ENCODE data around the gene ATG2B. TPM values are rescaled to one million over a fixed set of nuclear protein-coding genes. Genes with fewer than 3 reads are reported as not detected.

Gene ATG2B
- total and polyA plus RNA-seq, 2 experiments from 2014 or later = 3.9 to 18.2 TPM

DNA sequence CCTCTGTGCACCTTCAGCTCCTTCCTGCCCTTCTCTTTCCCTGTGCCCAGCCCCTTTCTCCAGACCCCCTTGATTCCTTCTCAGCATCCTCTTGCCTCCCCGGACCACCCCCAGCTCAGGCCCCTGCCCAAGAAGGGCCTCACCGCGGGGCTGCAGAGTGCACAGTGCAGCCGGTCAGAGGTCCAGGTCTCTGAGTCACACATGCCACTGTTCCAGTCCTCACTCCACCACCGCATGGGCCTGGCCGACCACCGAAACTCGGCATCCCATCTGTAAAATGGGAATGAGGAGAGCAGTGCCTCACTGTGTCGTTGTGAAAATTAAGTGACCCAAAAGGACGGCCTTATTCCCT lies 93.8 kb downstream of the ATG2B start:
- Histone ChIP-seq H3K36me3 (no peaks in the 10 kb centered on the region), H3K4me3 (no peak overlapping the region), H3K27me3 (no peaks in the 10 kb centered on the region), H3K27ac (no peak overlapping the region), H3K9me3 (ENCODE audit: low read depth) (no peaks in the 10 kb centered on the region), H3K4me1 (ENCODE audit: low read depth) (peaks cover 5% of the 10 kb centered on the region)
- TF ChIP-seq, protein P1, sequence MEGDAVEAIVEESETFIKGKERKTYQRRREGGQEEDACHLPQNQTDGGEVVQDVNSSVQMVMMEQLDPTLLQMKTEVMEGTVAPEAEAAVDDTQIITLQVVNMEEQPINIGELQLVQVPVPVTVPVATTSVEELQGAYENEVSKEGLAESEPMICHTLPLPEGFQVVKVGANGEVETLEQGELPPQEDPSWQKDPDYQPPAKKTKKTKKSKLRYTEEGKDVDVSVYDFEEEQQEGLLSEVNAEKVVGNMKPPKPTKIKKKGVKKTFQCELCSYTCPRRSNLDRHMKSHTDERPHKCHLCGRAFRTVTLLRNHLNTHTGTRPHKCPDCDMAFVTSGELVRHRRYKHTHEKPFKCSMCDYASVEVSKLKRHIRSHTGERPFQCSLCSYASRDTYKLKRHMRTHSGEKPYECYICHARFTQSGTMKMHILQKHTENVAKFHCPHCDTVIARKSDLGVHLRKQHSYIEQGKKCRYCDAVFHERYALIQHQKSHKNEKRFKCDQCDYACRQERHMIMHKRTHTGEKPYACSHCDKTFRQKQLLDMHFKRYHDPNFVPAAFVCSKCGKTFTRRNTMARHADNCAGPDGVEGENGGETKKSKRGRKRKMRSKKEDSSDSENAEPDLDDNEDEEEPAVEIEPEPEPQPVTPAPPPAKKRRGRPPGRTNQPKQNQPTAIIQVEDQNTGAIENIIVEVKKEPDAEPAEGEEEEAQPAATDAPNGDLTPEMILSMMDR (IDR thresholded peaks at IDR 0.05; ENCODE audit: low read depth, low read length) = no peak
- DNase-seq (ENCODE audit: low read depth in 1 of 2, low spot score in 1 of 2) = no peak

DNA sequence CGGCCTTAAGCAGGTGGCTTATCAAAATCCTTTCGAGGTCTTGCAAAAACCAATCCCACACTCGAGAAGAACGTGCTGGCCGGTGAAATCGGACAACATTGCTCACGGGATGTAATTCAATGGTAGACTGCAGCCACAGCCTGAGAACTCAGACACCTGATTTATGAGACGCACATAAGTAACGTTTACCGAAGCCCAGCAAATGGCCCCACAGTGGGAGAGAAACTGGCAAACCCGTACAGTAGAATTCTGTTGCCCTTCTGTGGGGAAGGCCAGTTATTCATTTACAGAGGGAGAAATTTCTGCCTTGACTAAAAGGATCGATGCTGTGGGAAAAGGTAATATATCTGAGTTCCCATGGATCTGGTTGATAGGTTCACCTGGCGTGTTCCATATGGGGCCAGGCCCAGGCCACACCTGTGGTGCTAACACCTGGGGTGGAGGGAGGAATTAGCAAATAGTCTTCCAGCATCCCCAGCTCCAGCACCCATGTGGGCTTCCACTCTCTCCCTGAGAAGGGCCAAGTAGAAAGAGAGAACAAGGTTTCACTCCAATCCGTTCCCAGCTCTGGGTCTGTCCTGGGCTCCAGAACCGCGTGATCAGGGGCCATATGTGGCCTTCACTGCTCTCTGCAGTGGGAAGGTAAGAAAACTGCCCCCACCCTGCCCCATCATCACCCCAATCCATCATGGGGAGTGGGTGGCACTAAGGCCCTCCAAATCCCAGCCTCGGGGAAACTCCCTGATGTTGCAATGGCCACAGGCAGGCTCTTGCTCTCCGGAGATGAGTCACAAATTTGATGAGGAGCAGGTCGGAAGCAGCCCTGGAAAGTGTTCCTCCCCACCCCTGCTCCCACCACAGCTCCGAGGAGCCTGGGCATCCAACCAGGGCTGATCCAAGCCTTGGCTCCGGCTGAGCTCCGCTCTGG lies 94.4 kb downstream of the ATG2B start:
- DNase-seq (ENCODE audit: low read depth in 1 of 2, low spot score in 1 of 2) = peak in 1 of 2 donors; percentile 95
- no peak overlapping the region for H3K4me3 ChIP-seq
- no peaks in the 10 kb centered on the region for H3K9me3 ChIP-seq (ENCODE audit: low read depth)
- TF ChIP-seq, protein P1 (IDR thresholded peaks at IDR 0.05; ENCODE audit: low read depth, low read length) = no peak
- H3K27me3 ChIP-seq = no peaks in the 10 kb centered on the region
- H3K4me1 ChIP-seq (ENCODE audit: low read depth) = no peaks in the 10 kb centered on the region
- H3K27ac ChIP-seq = no peak overlapping the region
- no peaks in the 10 kb centered on the region for H3K36me3 ChIP-seq

DNA sequence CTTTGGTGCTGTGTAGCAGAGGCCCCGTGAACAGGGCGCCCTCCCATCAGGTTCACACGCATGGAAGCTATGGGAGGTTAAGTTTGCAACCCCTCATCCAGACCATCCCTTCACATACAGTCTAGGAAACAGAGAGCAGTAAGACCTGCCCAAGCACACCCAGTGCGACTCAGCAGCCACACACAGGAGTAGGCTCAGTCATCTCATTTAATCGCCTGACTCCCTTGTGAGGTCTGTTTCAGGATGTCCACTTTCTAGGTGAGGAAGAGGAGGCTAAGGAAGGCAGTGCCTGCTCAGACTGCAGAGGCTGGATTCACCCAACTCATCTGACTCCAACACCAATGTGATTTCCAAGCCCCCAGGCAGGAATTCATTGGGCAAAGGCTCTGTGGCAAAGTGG lies 95.2 kb downstream of the ATG2B start:
- Histone ChIP-seq H3K27me3 (no peaks in the 10 kb centered on the region), H3K4me1 (ENCODE audit: low read depth) (no peaks in the 10 kb centered on the region), H3K4me3 (no peak overlapping the region), H3K9me3 (ENCODE audit: low read depth) (no peaks in the 10 kb centered on the region), H3K27ac (no peak overlapping the region), H3K36me3 (no peaks in the 10 kb centered on the region)
- DNase-seq (ENCODE audit: low read depth in 1 of 2, low spot score in 1 of 2) = no peak
- TF ChIP-seq, protein P1 (IDR thresholded peaks at IDR 0.05; ENCODE audit: low read depth, low read length) = no peak

DNA sequence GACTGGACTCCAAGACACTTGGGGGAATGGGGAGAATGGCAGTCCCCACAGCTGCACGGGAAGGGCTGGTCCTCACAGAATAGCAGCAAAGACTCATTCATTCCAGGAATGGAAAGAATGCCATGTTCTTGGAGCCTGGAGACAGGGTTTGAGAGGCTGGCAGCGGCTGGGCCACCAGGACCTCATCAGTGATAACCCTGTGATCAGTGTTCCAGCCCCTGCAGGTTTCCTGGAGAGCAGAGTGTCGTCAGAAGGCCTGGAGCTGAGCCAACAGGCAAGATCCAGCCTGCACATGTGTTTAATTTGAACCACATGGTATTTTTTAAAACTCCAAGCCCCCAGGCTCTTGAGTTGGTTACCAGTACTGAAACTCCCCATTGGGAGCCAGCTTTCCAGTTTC lies 95.8 kb downstream of the ATG2B start:
- H3K36me3 ChIP-seq = no peaks in the 10 kb centered on the region
- H3K4me3 ChIP-seq = no peak overlapping the region
- no peaks in the 10 kb centered on the region for H3K9me3 ChIP-seq (ENCODE audit: low read depth)
- H3K27ac ChIP-seq = peak overlapping the region; percentile 52
- peak; percentile 65 to 85 for DNase-seq (ENCODE audit: low read depth in 1 of 2, low spot score in 1 of 2)
- TF ChIP-seq, protein P1 (IDR thresholded peaks at IDR 0.05; ENCODE audit: low read depth, low read length) = no peak
- H3K4me1 ChIP-seq (ENCODE audit: low read depth) = no peaks in the 10 kb centered on the region
- H3K27me3 ChIP-seq = no peaks in the 10 kb centered on the region

DNA sequence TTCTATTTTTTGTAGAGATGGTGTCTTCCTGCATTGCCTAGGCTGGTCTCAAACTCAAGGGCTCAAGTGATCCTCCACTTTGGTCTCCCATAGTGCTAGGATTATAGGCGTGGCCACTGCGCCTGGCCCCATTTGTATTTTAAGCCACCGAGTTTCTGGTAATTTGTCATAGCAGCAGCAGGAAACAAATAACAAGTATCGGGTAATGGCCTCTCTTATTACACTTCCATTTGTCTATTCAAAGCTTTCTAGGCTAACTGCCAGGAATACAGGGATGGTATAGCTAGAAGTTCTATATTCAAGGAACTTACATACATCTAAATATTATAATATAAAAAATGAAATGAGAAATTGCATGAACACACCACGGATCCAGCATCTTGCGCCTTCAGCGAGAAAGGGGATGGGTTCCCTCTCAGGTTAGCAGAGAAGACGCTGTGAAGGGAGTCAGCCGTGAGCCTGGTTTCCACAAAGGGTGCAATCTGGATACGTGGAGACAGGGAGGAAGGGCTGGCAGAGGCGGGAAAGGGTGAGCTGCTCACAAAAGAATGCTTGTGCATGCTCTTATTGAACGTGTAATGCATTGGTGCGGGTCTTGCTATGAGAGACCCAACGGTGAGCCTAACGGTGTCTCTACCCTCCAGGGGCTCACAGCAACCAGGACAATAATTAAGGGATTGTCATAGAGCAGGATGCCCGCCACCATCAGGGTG lies 97.6 kb downstream of the ATG2B start:
- Histone ChIP-seq H3K27ac (no peak overlapping the region), H3K4me1 (ENCODE audit: low read depth) (no peaks in the 10 kb centered on the region), H3K27me3 (no peaks in the 10 kb centered on the region), H3K9me3 (ENCODE audit: low read depth) (no peaks in the 10 kb centered on the region), H3K36me3 (no peaks in the 10 kb centered on the region), H3K4me3 (no peak overlapping the region)
- TF ChIP-seq, protein P1 (IDR thresholded peaks at IDR 0.05; ENCODE audit: low read depth, low read length) = no peak
- no peak for DNase-seq (ENCODE audit: low read depth in 1 of 2, low spot score in 1 of 2)
